ENCODE data around the gene CCDC183. TPM values are rescaled to one million over a fixed set of nuclear protein-coding genes. Genes with fewer than 3 reads are reported as not detected.

Gene CCDC183
- total RNA-seq, 1 experiment from 2014 or later: 1.1 TPM

GRCh38 chr9:136823136-136824046, 27.3 kb downstream of the CCDC183 start:
- no peak for DNase-seq
- no peak overlapping the region for H3K14ac ChIP-seq (ENCODE audit: insufficient read depth, low read length)
- H3K23me2 ChIP-seq (ENCODE audit: insufficient read length, low read depth, low read length, poor library complexity, severe bottlenecking): peaks cover 10% of the 10 kb centered on the region
- H3K27ac Mint-ChIP-seq: no peak overlapping the region; a peak in 1 of 7 replicates
- no peaks in the 10 kb centered on the region for H3K27me3 ChIP-seq (ENCODE audit: insufficient read depth, low read length)
- no peak overlapping the region for H4K91ac ChIP-seq (ENCODE audit: insufficient read length, low read depth, low read length)
- no peak overlapping the region for H3K4me3 Mint-ChIP-seq
- H2BK20ac ChIP-seq (ENCODE audit: low read depth, low read length, poor library complexity, severe bottlenecking): no peak overlapping the region
- no peak overlapping the region for H2AFZ ChIP-seq (ENCODE audit: low read length)
- H2AK5ac ChIP-seq (ENCODE audit: insufficient read length, low read length): no peak overlapping the region
- peaks cover 7 to 23% of the 10 kb centered on the region in 2 experiments for H3K4me1 Mint-ChIP-seq
- no CpG with 5 or more reads among the region's 30 CpGs for WGBS (ENCODE audit: extremely low coverage, insufficient read length, low lambda C conversion rate)
- H3K36me3 Mint-ChIP-seq (ENCODE audit: insufficient read depth in 1 of 3, low read depth in 3 of 3): peaks cover 10 to 35% (median 29%) of the 10 kb centered on the region in 3 experiments; a peak in 6 of 7 replicates
- no peak overlapping the region for H2BK5ac ChIP-seq (ENCODE audit: insufficient read length, low read length)
- H2BK120ac ChIP-seq (ENCODE audit: low read depth, low read length, poor library complexity, severe bottlenecking): no peak overlapping the region
- no peak overlapping the region for H3K9ac ChIP-seq (ENCODE audit: extremely low read depth, insufficient read length, low read length)
- H4K20me1 ChIP-seq (ENCODE audit: control insufficient read depth, insufficient read depth, insufficient read length): no peaks in the 10 kb centered on the region
- no peak overlapping the region for H3K56ac ChIP-seq (ENCODE audit: insufficient read length, low read depth, low read length)
- no peaks in the 10 kb centered on the region for H3K27me3 Mint-ChIP-seq (ENCODE audit: low read depth)
- no peak overlapping the region for H3K27ac ChIP-seq (ENCODE audit: insufficient read length, low read depth, low read length)
- no peak overlapping the region for H4K5ac ChIP-seq (ENCODE audit: insufficient read length, low read depth, low read length)
- H3K4me1 ChIP-seq (ENCODE audit: insufficient read depth, low read length): peaks cover 3% of the 10 kb centered on the region
- H3K9me3 ChIP-seq (ENCODE audit: control insufficient read depth, low read depth, low read length): no peaks in the 10 kb centered on the region
- no peak overlapping the region for H4K8ac ChIP-seq (replicated peaks; ENCODE audit: insufficient read length, low read depth, low read length)
- TF ChIP-seq CTCF (conservative IDR thresholded peaks at IDR 0.05): no peak
- H3K79me2 ChIP-seq (ENCODE audit: insufficient read depth, low read length): peaks cover 4% of the 10 kb centered on the region; the same call in 1 of the 2 replicates
- H2BK15ac ChIP-seq (ENCODE audit: low read depth, low read length): no peak overlapping the region
- H2BK12ac ChIP-seq (ENCODE audit: insufficient read length, low read depth, low read length): no peak overlapping the region
- H3K4ac ChIP-seq (ENCODE audit: low read depth, low read length): no peak overlapping the region
- no peak overlapping the region for H3T11ph ChIP-seq (ENCODE audit: low read length)
- H3K79me1 ChIP-seq (ENCODE audit: insufficient read depth, low read depth, low read length, poor library complexity, severe bottlenecking): peaks cover 4% of the 10 kb centered on the region
- H3K18ac ChIP-seq (ENCODE audit: insufficient read length, low read depth, low read length): no peak overlapping the region
- H3K9me3 Mint-ChIP-seq: no peaks in the 10 kb centered on the region
- H3K23ac ChIP-seq (ENCODE audit: insufficient read length, low read depth, low read length): no peak overlapping the region
- no peak overlapping the region for H3K4me2 ChIP-seq (ENCODE audit: insufficient read depth, insufficient read length, low read length)
